Activated CD8-positive, alpha-beta memory T cell treated with anti-CD3 and anti-CD28 coated beads for 36 hours (primary cell): Measurements from ENCODE around the gene CLEC4C. TPM values are rescaled to one million over a fixed set of nuclear protein-coding genes. Genes with fewer than 3 reads are reported as not detected.
"Not testable (repeated sequence)": the region's sequence is repeated elsewhere in the genome, so short reads cannot be mapped to it uniquely, and the experiment has no call there.

Experiments used
- CTCF ChIA-PET: fragments of 350-600 bp; sonication (Branson Sonifier 250); formaldehyde crosslinking; loops from one replicate; lab custom pipeline; 2021; ENCODE audit warnings: antibody characterized with exemption; lab: Charles Lee
- POLR2A ChIA-PET: fragments of 350-600 bp; sonication (Branson Sonifier 250); formaldehyde crosslinking; loops from one replicate; lab custom pipeline; 2021; ENCODE audit warnings: antibody characterized with exemption; lab: Charles Lee
- total RNA-seq, 2 experiments: library from RNA; stranded (reverse); gene quantifications; one replicate each; pipeline ENCODE4 v1.2.3, GENCODE V29; 2021

CLEC4C gene, protein sequence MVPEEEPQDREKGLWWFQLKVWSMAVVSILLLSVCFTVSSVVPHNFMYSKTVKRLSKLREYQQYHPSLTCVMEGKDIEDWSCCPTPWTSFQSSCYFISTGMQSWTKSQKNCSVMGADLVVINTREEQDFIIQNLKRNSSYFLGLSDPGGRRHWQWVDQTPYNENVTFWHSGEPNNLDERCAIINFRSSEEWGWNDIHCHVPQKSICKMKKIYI
- not detected for total RNA-seq

- CTCF ChIA-PET = interaction anchor here (0.7 to 1.2 kb wide), 2 partner anchors 61 to 652 kb away, joined by 3 read pairs; no protein-coding TSS in a partner anchor
- POLR2A ChIA-PET = interaction anchor here (0.6 kb wide), 1 partner anchor 1303 kb away, joined by 3 read pairs; no protein-coding TSS in a partner anchor
Observed at GRCh38 chr12:7747246-7747645, at the start of gene CLEC4C. Gene CLEC4C, minus strand, starts transcription at chr12:7747375. Its CDS starts 27 bp downstream, at chr12:7747348.

- ChIA-PET POLR2A (no interaction called here), CTCF (interaction anchor here (1.1 kb wide), 1 partner anchor 146 kb away, joined by 3 read pairs; no protein-coding TSS in a partner anchor)
Observed at GRCh38 chr12:7793211-7793610, 46.0 kb upstream of the CLEC4C start.

GRCh38 chr12:7788884-7789528 lies 41.8 kb upstream of the CLEC4C start, which contains the start of gene NANOG:
Gene NANOG, plus strand, starts transcription at chr12:7789402. Its CDS starts 213 bp downstream, at chr12:7789615.
- CTCF ChIA-PET = interaction anchor here (1.2 kb wide), 1 partner anchor 17 kb away, joined by 3 read pairs; no protein-coding TSS in a partner anchor
- POLR2A ChIA-PET = not testable (repeated sequence)

DNA sequence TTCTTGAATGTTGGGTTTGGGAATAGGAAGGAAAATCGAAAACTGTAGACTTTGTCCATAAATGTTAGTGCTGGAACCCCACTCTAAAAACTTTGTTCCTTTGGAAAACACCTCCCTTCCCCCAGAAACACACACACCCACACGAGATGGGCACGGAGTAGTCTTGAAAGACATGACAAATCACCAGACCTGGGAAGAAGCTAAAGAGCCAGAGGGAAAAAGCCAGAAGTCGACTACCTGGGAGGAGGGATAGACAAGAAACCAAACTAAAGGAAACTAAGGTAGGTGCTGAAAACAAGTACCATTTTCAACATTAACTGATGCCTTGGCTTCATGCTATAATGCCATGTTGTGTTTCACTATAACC lies 41.1 kb upstream of the CLEC4C start:
- POLR2A ChIA-PET = no interaction called here
- CTCF ChIA-PET = no interaction called here

GRCh38 chr12:7787574-7788293 lies 40.6 kb upstream of the CLEC4C start:
- POLR2A ChIA-PET = no interaction called here
- CTCF ChIA-PET = no interaction called here

DNA sequence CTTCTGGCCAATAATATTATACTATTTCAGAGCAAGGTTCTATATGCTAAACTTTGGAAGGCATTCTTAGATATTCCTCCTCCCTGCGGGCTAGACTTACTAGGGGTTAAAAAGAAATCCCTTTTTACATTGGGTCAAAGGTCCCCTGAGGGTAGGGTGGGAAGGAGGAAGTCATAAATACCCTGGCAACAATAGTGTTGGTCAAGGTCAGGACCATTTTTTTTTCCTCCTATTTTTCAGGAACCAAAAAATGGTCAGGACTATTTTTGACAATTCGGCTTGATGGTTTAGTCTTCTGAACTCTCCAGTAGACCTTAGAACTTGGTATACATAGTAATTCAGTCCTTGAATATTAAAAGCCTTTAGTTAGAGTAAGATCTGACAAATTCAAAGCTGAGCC lies 37.5 kb upstream of the CLEC4C start:
- ChIA-PET CTCF (no interaction called here), POLR2A (no interaction called here)

DNA sequence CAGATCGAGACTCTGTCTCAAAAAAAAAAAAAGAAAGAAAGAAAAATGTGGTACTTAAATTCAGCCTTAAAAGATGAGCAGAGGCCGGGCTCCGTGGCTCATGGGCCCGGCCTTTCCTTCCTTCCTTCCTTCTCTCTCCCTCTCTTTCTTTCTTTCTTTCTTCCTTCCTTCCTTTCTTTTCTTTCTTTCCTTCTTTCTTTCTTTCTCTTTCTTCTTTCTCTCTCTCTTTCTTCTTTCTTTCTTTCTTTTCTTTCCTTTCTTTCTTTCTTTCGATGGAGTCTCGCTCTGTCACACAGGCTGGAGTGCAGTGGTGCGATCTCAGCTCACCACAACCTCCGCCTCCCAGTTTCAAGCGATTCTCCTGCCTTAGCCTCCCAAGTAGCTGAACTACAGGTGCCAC lies 36.3 kb upstream of the CLEC4C start:
- CTCF ChIA-PET, POLR2A ChIA-PET: not testable (repeated sequence)

DNA sequence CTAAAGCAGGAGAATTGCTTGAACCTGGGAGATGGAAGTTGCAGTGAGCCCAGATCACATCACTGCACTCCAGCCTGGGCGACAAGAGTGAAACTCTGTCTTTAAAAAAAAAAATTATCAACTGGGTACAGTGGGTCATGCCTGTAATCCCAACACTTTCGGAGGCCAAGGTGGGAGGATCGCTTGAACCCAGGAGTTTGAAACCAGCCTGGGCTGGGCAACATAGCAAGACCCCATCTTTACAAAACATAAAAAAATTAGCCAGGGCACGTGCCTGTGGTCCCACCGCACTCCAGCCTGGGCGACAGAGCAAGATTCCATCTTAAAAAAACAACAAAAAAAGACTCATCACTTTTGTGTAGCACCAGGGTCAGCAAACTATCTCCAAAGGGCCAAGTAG lies 34.9 kb upstream of the CLEC4C start:
- POLR2A ChIA-PET = no interaction called here

DNA sequence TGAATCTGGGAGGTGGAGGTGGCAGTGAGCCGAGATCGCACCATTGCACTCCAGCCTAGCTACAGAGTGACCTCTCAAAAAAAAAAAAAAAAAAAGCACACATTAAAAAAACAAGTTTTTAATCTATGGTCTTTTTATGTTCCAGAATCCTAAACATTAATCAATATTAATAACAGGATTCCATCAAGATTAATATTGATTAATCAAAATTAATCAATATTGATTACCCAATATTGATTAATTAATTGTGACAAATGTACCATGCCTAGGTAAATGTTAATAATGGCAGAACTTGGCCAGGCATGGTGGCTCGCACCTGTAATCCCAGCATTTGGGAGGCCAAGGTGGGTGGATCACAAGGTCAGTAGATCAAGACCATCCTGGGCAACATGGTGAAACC lies 34.1 kb upstream of the CLEC4C start:
- CTCF ChIA-PET = no interaction called here
- POLR2A ChIA-PET = no interaction called here

More for the DNA sequence above, 34.9 kb upstream of the CLEC4C start:
- CTCF ChIA-PET = no interaction called here

- POLR2A ChIA-PET = no interaction called here
- CTCF ChIA-PET = no interaction called here
Observed at GRCh38 chr12:7769999-7770398, 22.8 kb upstream of the CLEC4C start.

DNA sequence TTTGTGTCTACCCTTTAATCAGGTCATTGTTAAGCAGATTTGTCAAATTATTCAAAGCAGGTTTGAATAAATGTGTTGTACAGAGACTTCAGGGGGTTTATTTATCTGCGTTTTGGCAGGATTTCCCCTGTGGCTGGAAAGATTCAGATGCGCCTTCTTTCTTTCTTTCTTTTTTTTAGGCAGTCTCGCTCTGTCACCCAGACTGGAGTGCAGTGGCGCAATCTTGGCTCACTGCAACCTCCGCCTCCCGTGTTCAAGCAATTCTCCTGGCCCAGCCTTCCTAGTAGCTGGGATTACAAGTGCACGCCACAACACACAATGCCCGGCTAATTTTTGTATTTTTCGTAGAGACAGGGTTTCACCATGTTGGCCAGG lies 11.6 kb upstream of the CLEC4C start:
- ChIA-PET CTCF (interaction anchor here (1.3 kb wide), 1 partner anchor 82 kb away, joined by 3 read pairs; no protein-coding TSS in a partner anchor), POLR2A (no interaction called here)

GRCh38 chr12:7756993-7757392 lies 9.8 kb upstream of the CLEC4C start:
- CTCF ChIA-PET = no interaction called here
- POLR2A ChIA-PET = no interaction called here

GRCh38 chr12:7755668-7756067 lies 8.5 kb upstream of the CLEC4C start:
- CTCF ChIA-PET, POLR2A ChIA-PET: not testable (repeated sequence)

DNA sequence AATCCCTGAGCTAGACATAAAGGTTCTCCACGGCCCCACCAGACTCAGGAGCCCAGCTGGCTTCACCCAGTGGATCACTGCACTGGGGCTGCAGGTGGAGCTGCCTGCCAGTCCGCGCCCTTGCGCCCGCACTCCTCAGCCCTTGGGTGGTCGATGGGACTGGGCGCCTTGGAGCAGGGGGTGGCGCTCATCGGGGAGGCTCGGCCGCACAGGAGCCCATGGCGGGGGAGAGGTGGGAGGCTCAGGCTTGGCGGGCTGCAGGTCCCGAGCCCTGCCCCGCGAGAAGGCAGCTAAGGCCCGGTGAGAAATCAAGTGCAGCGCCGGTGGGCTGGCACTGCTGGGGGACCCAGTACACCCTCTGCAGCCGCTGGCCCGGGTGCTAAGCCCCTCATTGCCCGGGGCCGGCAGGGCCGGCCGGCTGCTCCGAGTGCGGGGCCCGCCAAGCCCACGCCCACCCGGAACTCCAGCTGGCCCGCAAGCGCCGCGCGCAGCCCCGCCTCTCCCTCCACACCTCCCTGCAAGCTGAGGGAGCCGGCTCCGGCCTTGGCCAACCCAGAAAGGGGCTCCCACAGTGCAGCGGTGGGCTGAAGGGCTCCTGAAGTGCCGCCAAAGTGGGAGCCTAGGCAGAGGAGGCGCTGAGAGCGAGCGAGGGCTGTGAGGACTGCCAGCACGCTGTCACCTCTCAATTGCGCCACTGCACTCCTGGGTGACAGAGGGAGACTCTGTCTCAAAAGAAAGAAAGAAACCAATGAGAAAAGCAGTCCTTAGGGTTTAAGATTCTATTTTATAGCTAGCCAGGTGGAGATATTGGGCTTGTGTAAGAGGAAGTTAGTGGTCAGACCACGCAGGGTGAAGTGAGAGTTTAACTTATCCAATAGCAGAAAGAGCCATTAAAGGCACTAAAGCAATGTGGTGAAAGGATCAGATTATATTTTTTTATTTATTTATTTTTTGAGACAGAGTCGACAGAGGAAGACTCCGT lies 5.1 kb upstream of the CLEC4C start:
- POLR2A ChIA-PET, CTCF ChIA-PET: not testable (repeated sequence)

DNA sequence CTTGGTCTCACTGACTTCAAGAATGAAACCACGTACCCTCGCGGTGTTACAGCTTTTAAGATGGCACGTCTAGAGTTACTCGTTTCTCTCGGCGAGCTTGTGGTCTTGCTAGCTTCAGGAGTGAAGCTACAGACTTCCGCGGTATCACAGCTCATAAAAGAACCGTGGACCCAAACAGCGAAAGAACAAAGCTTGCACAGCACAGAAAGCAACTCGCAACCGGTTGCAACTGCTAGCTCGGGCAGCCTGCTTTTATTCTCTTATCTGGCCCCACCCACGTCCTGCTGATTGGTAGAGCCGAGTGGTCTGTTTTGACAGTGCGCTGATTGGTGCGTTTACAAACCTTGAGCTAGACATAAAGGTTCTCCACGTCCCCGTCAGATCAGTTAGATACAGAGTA lies 4.2 kb upstream of the CLEC4C start:
- ChIA-PET CTCF (no interaction called here), POLR2A (no interaction called here)

- ChIA-PET CTCF (no interaction called here), POLR2A (no interaction called here)
Observed at GRCh38 chr12:7750350-7750749, 3.2 kb upstream of the CLEC4C start.

GRCh38 chr12:7749442-7749841 lies 2.3 kb upstream of the CLEC4C start:
- ChIA-PET POLR2A (no interaction called here), CTCF (no interaction called here)

- CTCF ChIA-PET = no interaction called here
- POLR2A ChIA-PET = no interaction called here
Observed at GRCh38 chr12:7748852-7749251, 1.7 kb upstream of the CLEC4C start.

DNA sequence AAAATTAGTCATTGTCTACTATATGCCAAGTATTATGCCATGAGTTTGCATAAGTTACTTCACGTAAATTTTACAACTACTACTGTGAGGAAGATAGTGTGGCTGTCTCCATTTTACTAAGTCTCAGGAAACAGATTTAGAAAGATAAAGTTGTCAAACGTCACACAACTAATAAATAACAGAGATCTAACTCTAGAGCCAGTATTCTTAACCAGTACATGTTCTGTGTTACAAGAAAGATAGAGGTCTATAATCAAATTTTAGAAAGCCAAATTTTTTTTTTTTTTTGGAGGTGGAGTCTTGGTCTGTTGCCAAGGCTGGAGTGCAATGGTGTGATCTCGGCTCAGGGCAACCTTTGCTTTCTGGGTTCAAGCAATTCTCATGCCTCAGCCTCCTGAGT lies 14.2 kb downstream of the CLEC4C start:
- ChIA-PET CTCF (no interaction called here), POLR2A (no interaction called here)
